ENCODE measurements around the gene XKR8.

The XKR8 gene

DNA sequence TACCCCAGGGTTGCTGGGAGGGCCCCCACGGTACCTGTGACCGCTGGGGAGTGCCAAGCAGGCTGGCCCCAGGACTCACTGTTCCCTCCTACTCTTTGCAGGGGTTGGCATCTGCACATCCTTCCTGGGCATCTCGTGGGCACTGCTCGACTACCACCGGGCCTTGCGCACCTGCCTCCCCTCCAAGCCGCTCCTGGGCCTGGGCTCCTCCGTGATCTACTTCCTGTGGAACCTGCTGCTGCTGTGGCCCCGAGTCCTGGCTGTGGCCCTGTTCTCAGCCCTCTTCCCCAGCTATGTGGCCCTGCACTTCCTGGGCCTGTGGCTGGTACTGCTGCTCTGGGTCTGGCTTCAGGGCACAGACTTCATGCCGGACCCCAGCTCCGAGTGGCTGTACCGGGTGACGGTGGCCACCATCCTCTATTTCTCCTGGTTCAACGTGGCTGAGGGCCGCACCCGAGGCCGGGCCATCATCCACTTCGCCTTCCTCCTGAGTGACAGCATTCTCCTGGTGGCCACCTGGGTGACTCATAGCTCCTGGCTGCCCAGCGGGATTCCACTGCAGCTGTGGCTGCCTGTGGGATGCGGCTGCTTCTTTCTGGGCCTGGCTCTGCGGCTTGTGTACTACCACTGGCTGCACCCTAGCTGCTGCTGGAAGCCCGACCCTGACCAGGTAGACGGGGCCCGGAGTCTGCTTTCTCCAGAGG lies 6.8 kb downstream of the XKR8 start:
- no peaks in the 10 kb centered on the region for H3K27me3 ChIP-seq (replicated peaks; ENCODE audit: control insufficient read depth, insufficient read depth, low read length)
- TF ChIP-seq CTCF (IDR thresholded peaks at IDR 0.05; ENCODE audit: insufficient read depth, low read length, poor library complexity, severe bottlenecking) = no peak
- no peak overlapping the region for H3K4me3 ChIP-seq (replicated peaks; ENCODE audit: low read depth, low read length)
- peaks cover 9% of the 10 kb centered on the region for H3K36me3 ChIP-seq (ENCODE audit: control insufficient read depth, insufficient read depth, low read length)
- no peak for DNase-seq (ENCODE audit: extremely low read depth, insufficient read length)

DNA sequence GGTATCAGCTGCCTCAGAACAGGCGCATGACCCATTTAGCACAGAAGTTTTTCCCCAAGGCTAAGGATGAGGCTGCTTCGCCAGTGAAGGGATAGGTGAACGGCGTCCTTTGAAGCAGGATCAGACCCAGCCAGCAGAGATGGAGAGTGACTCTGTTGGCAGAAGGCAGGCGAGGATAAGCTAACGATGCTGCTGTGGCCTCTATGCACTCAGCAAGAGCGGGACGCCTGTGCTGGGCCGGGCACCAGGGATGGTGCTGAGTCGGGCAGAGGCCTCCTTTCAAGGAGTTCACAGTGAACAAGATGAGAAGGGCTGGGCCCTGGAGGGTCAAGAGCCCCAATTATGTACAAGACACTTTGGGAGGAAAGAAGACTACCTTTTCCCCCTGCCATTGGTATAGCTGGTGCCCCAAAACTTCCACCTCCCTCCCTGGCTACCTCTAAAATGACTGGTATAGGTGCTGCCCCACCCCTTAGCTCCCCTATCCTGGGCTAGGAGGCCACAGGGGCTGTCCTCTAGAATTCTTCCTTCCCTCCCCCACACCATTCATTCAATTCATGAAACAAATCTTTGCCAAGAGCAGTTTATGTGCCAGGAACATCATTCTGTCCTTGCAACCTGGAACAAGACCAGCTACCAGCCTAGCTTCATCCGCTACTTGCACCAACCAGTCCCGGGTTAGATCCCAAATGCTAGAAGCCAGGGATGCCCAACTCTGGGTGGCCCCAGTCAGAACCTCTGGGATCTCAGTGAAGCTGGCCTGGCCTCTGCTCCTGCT lies 7.5 kb downstream of the XKR8 start:
- H3K27me3 ChIP-seq (replicated peaks; ENCODE audit: control insufficient read depth, insufficient read depth, low read length) = no peaks in the 10 kb centered on the region
- peaks cover 11% of the 10 kb centered on the region for H3K36me3 ChIP-seq (ENCODE audit: control insufficient read depth, insufficient read depth, low read length)
- H3K4me3 ChIP-seq (replicated peaks; ENCODE audit: low read depth, low read length) = no peak overlapping the region
- no peak for TF ChIP-seq CTCF (IDR thresholded peaks at IDR 0.05; ENCODE audit: insufficient read depth, low read length, poor library complexity, severe bottlenecking)
- DNase-seq (ENCODE audit: extremely low read depth, insufficient read length) = no peak

- H3K27me3 ChIP-seq (replicated peaks; ENCODE audit: control insufficient read depth, insufficient read depth, low read length) = no peaks in the 10 kb centered on the region
- no peak overlapping the region for H3K4me3 ChIP-seq (replicated peaks; ENCODE audit: low read depth, low read length)
- peaks cover 15% of the 10 kb centered on the region for H3K36me3 ChIP-seq (ENCODE audit: control insufficient read depth, insufficient read depth, low read length)
- DNase-seq (ENCODE audit: extremely low read depth, insufficient read length) = no peak
- TF ChIP-seq CTCF (IDR thresholded peaks at IDR 0.05; ENCODE audit: insufficient read depth, low read length, poor library complexity, severe bottlenecking) = no peak
These were observed 8.2 kb downstream of the XKR8 start for GRCh38 chr1:27967884-27968466.

- H3K27me3 ChIP-seq (replicated peaks; ENCODE audit: control insufficient read depth, insufficient read depth, low read length) = no peaks in the 10 kb centered on the region
- no peak for DNase-seq (ENCODE audit: extremely low read depth, insufficient read length)
- H3K36me3 ChIP-seq (ENCODE audit: control insufficient read depth, insufficient read depth, low read length) = peaks cover 15% of the 10 kb centered on the region
- no peak overlapping the region for H3K4me3 ChIP-seq (replicated peaks; ENCODE audit: low read depth, low read length)
- no peak for TF ChIP-seq CTCF (IDR thresholded peaks at IDR 0.05; ENCODE audit: insufficient read depth, low read length, poor library complexity, severe bottlenecking)
These were observed 8.9 kb downstream of the XKR8 start for GRCh38 chr1:27968692-27969091.

- DNase-seq (ENCODE audit: extremely low read depth, insufficient read length) = no peak
- Histone ChIP-seq H3K4me3 (replicated peaks; ENCODE audit: low read depth, low read length) (no peak overlapping the region), H3K27me3 (replicated peaks; ENCODE audit: control insufficient read depth, insufficient read depth, low read length) (no peaks in the 10 kb centered on the region), H3K36me3 (ENCODE audit: control insufficient read depth, insufficient read depth, low read length) (peaks cover 15% of the 10 kb centered on the region)
- no peak for TF ChIP-seq CTCF (IDR thresholded peaks at IDR 0.05; ENCODE audit: insufficient read depth, low read length, poor library complexity, severe bottlenecking)
These were observed 10.6 kb downstream of the XKR8 start for GRCh38 chr1:27970401-27970800.

Measured in GM06990 (cell line).